HUES48 (cell line): ENCODE measurements around the gene OR5B17.
"Not testable (repeated sequence)": the region's sequence is repeated elsewhere in the genome, so short reads cannot be mapped to it uniquely, and the experiment has no call there.

Experiments
- H3K27ac ChIP-seq: one replicate; pipeline ENCODE4 v1.7.0; 2013; ENCODE audit warnings: low read depth, low read length, inconsistent platforms
- H3K27me3 ChIP-seq: 2 replicates; pipeline ENCODE4 v1.6.1; 2013; ENCODE audit warnings: mild to moderate bottlenecking, low read length; ENCODE audit not compliant: control insufficient read depth, insufficient read depth
- H3K36me3 ChIP-seq: 2 replicates; pipeline ENCODE4 v1.6.1; 2013; ENCODE audit warnings: low read length; ENCODE audit not compliant: control insufficient read depth, insufficient read depth
- H3K4me1 ChIP-seq: 2 replicates; pipeline ENCODE4 v1.6.1; 2013; ENCODE audit warnings: mild to moderate bottlenecking, low read length; ENCODE audit not compliant: control insufficient read depth, insufficient read depth
- H3K4me3 ChIP-seq: 2 replicates; pipeline ENCODE4 v1.5.1; 2013; ENCODE audit warnings: mild to moderate bottlenecking, low read depth, low read length
- H3K9ac ChIP-seq: 2 replicates; pipeline ENCODE4 v1.6.1; 2013; ENCODE audit warnings: mild to moderate bottlenecking, low read depth, low read length, moderate library complexity
- H3K9me3 ChIP-seq: 2 replicates; pipeline ENCODE4 v1.6.1; 2013; ENCODE audit warnings: low read length; ENCODE audit not compliant: control insufficient read depth, insufficient read depth

OR5B17 gene

DNA sequence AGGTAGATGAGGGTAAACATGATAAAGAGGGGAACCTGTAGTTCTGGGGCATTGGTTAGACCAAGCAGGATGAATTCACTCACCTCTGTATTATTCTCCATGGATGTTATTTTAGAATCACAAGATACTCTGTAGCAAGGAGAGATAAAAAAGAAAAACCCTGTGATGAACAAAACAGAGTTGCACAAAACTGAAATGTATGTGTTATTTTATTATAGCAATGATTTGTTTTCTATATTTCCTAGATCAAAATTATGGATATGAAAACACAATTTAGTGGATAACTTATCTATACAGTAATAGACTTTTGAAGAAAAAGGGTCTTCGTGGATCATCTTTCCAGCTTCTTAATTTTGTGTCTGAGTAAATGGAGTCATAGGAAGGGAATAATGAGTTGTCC, at the start of gene OR5B17:
TSS of gene OR5B17 (minus strand) at position 101 of the 400 bp plus-strand sequence. CDS start at position 101, 0 bp downstream.
- Histone ChIP-seq H3K9ac (no peak within 1 kb of the TSS), H3K4me1 (no peaks in the 10 kb centered on the region), H3K27me3 (no peaks in the 10 kb centered on the region)

DNA sequence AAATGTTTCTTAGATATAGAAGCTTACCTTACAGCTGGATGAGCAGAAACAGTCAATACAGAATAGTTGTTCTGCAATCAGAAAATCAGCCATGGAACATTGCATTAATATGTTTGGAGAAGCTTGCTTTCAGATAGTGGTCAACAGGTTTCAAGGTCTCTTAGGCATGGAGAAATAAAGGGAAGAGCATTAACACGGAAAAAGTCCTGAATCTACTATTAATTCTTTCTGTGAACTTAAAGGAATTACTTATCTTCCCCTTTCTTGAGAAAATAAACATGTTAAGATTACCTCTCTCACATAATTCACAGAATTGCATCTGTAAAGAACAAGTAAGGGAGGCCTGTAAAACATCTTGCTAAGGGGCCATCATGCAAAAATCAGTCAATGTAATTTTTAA, 47.9 kb upstream of the OR5B17 start, which contains the start of gene OR5B3:
TSS of gene OR5B3 (minus strand) at position 101 of the 400 bp plus-strand sequence. CDS start 3,465 bp downstream, outside the sequence.
- Histone ChIP-seq H3K4me1 (no peaks in the 10 kb centered on the region), H3K36me3 (no peaks in the 10 kb centered on the region), H3K9me3 (peaks cover 13% of the 10 kb centered on the region), H3K27ac (no peak within 1 kb of the TSS), H3K9ac (no peak within 1 kb of the TSS), H3K4me3 (no peak within 1 kb of the TSS), H3K27me3 (no peaks in the 10 kb centered on the region)

More for the DNA sequence above, at the start of gene OR5B17:
- Histone ChIP-seq H3K36me3 (no peaks in the 10 kb centered on the region), H3K27ac (no peak within 1 kb of the TSS), H3K4me3 (no peak within 1 kb of the TSS), H3K9me3 (no peaks in the 10 kb centered on the region)

DNA sequence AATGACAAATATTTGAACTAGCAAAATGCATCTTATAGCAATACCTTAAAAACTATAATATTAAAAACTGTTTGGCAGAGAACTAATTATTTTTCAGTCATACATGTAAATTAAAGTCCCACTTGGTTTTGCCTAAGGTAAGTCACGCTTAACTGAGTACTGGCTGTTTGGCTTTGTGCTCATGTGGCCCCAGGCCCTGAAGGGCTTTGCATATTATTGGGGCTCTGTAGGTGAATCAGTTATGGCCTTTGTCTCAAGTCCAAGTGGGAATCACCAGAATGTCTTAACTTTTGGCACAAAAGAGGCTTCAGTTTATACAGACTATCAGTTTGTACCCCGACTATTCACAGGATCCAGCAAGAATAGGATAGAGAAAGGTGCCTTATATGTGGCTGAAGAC, 40.8 kb upstream of the OR5B17 start:
- H3K36me3 ChIP-seq, H3K27ac ChIP-seq, H3K9me3 ChIP-seq, H3K27me3 ChIP-seq, H3K4me3 ChIP-seq, H3K9ac ChIP-seq, H3K4me1 ChIP-seq: not testable (repeated sequence)

DNA sequence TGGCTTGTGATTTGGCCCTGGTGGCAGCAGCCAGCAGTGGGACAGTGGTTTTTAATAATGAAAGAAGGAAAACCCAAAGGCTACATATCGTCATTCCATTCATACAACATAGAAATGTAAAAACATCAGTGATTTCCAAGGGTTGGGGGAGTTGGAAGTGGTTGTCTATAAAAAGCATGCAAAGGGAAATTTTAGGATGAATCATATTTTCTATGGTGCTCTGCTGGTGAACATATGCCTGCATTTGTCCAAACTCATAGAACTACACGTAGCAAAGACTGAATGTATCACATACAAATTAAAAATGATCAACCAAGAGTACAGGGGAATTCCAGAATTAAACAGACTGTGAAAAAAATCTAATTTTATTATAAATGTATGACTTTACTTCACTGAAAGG, 36.7 kb upstream of the OR5B17 start:
- H3K27ac ChIP-seq, result no peak overlapping the region
- H3K36me3 ChIP-seq, result no peaks in the 10 kb centered on the region
- no peaks in the 10 kb centered on the region for H3K27me3 ChIP-seq
- no peak overlapping the region for H3K4me3 ChIP-seq
- H3K9ac ChIP-seq, result no peak overlapping the region
- H3K4me1 ChIP-seq, result no peaks in the 10 kb centered on the region
- H3K9me3 ChIP-seq, result peaks cover 14% of the 10 kb centered on the region

DNA sequence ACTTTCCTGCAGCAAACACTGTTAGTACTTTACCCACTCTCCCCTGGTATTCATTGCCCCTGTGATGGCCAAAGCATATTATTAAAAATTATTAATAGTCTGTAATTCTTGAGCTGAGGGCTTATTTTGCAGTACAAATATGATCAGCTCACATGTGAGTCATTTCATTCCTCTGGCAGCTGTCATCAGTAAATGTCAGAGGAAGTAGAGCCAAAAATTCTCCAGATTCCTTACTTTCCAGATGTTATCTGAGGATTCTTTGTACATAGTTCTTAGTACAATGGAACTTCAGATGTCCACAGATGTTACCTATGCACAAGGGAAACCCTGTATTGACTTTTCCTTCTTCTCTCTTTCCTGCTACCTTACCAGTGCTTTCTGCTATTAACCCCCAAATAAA, 35.3 kb upstream of the OR5B17 start:
- Histone ChIP-seq H3K4me1 (no peaks in the 10 kb centered on the region), H3K9ac (no peak overlapping the region), H3K4me3 (no peak overlapping the region), H3K9me3 (peaks cover 19% of the 10 kb centered on the region), H3K27ac (no peak overlapping the region), H3K36me3 (no peaks in the 10 kb centered on the region), H3K27me3 (no peaks in the 10 kb centered on the region)

DNA sequence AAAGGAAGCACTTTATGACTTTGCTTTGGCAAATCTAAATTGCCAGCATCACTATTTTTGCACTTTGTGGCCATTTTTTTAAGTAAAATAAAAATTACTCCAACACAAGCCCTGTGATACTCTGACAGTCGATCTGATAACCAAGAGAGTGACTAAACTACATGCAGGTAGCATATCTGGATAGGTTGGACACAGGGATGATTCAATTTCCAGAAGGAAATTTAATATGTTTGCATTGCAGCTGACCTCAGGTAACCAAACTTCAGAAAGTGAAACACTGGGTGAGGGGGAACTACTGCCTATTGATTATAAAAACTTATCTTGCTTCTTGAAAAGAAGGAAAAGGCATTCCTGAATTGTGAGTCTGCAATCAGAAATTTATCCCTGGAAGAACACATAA, 33.9 kb upstream of the OR5B17 start:
- Histone ChIP-seq H3K9ac (no peak overlapping the region), H3K27ac (no peak overlapping the region), H3K4me3 (no peak overlapping the region), H3K36me3 (no peaks in the 10 kb centered on the region), H3K4me1 (no peaks in the 10 kb centered on the region), H3K9me3 (peaks cover 20% of the 10 kb centered on the region), H3K27me3 (no peaks in the 10 kb centered on the region)

DNA sequence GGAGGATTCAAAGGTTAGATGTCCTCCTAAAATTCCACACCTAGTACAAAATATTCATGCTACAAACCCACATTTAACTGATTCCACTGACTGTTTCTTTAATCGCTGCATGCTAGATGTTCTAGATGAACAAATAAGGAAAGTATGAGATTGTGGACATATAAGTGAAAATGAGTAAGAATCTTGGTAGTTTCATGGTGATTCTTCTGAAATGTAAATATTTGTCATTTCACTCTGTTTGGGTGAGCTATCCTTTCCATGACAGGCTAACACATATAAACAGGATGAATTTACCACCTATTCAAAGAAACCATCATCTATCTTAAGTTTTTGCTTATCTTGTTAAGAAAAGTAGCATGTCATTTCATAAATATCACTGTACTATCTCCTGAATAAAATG, 33.0 kb upstream of the OR5B17 start:
- no peak overlapping the region for H3K27ac ChIP-seq
- no peak overlapping the region for H3K9ac ChIP-seq
- H3K9me3 ChIP-seq, result peaks cover 20% of the 10 kb centered on the region
- no peaks in the 10 kb centered on the region for H3K4me1 ChIP-seq
- no peak overlapping the region for H3K4me3 ChIP-seq
- H3K36me3 ChIP-seq, result no peaks in the 10 kb centered on the region
- H3K27me3 ChIP-seq, result no peaks in the 10 kb centered on the region

DNA sequence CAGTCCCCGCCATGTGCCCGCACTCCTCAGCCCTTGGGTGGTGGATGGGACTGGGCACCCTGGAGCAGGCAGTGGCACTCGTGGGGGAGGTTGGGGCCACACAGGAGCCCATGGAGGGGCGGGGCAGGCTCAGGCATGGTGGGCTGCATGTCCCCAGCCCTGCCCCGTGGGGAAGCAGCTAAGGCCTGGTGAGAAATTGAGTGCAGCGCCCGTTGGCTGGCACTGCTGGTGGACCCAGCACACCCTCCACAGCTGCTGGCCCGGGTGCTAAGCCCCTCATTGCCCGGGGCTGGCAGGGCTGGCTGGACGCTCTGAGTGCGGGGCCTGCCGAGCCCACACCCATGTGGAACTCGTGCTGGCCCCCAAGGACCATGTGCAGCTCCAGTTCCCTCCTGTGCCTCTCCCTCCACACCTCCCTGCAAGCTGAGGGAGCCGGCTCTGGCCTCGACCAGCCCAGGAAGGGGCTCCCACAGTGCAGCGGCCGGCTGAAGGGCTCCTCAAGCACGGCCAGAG, 31.7 kb upstream of the OR5B17 start:
- no peaks in the 10 kb centered on the region for H3K4me1 ChIP-seq
- no peak overlapping the region for H3K27ac ChIP-seq
- no peak overlapping the region for H3K9ac ChIP-seq
- no peaks in the 10 kb centered on the region for H3K27me3 ChIP-seq
- no peak overlapping the region for H3K4me3 ChIP-seq
- peaks cover 19% of the 10 kb centered on the region for H3K9me3 ChIP-seq
- H3K36me3 ChIP-seq, result no peaks in the 10 kb centered on the region

DNA sequence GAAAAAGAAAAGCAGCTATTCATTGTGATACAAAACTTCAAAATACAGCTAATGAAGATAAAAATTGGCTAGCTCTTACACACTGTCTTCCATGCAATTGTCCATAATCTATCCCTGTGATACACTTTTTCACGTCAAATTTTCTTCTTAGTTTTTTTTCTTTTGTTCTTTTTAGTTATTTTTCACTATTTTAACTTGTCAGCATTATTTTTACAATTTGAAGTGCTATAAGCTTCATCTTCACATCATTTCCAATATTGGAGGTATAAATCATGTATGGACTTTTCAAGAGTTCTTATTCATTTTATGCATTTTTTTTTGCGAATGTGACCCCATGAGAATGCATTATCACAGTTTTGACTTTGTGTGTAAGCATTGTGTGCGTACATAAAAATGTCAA, 4.1 kb downstream of the OR5B17 start:
- Histone ChIP-seq H3K9ac (no peak overlapping the region), H3K27ac (no peak overlapping the region), H3K4me1 (no peaks in the 10 kb centered on the region), H3K4me3 (no peak overlapping the region), H3K27me3 (no peaks in the 10 kb centered on the region), H3K36me3 (no peaks in the 10 kb centered on the region), H3K9me3 (no peaks in the 10 kb centered on the region)

DNA sequence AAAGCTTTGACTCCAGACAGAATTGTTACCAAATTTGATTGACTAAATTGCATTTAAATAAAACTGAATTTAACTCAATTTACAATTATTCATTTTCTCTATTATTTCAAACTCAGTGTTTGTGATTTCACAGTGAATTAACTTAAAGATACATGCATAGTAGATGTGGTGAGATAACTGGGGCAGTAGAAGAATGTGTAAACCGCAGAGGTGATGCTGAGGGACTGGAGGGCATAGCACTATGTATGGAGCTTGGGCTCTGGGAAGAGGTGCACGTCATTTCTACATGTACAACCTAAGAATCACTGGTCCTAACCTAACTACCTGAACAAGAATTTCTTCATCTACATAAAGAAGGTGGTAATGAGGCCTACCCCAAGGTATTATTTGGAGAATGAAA, 13.7 kb downstream of the OR5B17 start:
- no peaks in the 10 kb centered on the region for H3K9me3 ChIP-seq
- no peaks in the 10 kb centered on the region for H3K27me3 ChIP-seq
- H3K9ac ChIP-seq, result no peak overlapping the region
- no peak overlapping the region for H3K27ac ChIP-seq
- no peaks in the 10 kb centered on the region for H3K36me3 ChIP-seq
- no peaks in the 10 kb centered on the region for H3K4me1 ChIP-seq
- no peak overlapping the region for H3K4me3 ChIP-seq

DNA sequence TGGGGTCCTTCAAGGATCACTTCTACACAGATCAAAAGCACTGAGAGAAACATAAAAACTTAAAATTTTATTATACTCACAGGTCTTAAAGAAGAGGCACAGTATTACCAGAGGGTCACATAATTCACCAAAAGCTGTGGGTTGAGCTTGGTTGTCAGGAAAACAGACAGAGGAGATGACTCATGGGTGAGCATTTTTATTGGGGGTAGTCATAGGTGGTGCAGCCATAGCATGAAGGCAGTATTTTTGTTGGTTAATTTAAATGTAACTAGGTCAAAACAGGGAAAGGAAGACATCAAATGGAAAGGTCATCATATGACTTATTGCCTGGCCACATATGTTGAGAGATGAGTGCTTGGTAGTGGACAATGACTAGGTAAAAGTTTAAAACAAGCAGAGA, 24.2 kb downstream of the OR5B17 start:
- Histone ChIP-seq H3K27me3 (no peaks in the 10 kb centered on the region), H3K36me3 (no peaks in the 10 kb centered on the region), H3K4me3 (no peak overlapping the region), H3K27ac (peak overlapping the region; percentile 24), H3K9me3 (peaks cover 10% of the 10 kb centered on the region; the same call in 1 of the 2 replicates), H3K4me1 (no peaks in the 10 kb centered on the region), H3K9ac (no peak overlapping the region)

DNA sequence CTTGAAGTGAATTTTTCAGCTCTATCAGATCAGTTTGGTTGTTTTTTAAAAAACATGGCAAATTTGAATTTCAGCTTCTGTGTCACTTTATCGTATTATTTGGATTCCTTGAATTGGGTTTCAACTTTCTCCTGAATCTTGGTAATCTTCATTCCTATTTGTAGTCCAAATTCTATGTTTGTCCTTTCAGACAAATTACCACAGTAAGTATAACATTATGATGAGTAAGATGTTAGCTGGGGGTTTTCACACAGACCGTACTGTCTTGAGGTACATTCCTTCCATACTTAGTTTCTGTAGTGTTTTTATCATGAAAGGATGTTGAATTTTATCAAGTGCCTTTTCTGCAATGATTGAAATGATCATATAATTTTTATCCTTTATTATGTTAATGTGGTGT, 28.0 kb downstream of the OR5B17 start:
- H3K4me1 ChIP-seq, result no peaks in the 10 kb centered on the region
- no peaks in the 10 kb centered on the region for H3K36me3 ChIP-seq
- no peak overlapping the region for H3K4me3 ChIP-seq
- H3K9me3 ChIP-seq, result peaks cover 10% of the 10 kb centered on the region
- no peak overlapping the region for H3K9ac ChIP-seq
- H3K27ac ChIP-seq, result no peak overlapping the region
- H3K27me3 ChIP-seq, result no peaks in the 10 kb centered on the region
